ENCODE measurements around the gene PHLDA2. TPM values are rescaled to one million over a fixed set of nuclear protein-coding genes. Genes with fewer than 3 reads are reported as not detected.

Gene PHLDA2
- polyA plus RNA-seq, 2 of the 4 experiments (the other 2 are of a cell fraction) = 7.0 to 49.6 TPM

DNA sequence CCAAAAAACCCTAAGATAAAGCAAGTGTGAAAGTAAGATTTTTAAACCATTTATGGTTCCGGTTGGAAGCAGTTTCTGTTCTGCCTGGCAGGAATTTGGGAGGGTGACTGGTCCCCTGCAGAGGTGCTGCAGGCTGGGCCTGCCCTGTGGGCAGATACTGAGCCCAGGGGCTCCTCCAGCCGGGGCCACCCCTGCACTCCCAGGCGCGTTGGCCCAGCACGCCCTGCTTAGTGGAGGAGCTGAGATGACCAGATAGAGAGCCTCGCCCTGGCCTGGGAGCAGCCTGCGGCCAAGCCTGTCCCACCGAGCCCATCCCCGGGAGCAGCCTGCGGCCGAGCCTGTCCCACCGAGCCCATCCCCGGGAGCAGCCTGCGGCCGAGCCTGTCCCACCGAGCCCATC lies 8.0 kb downstream of the PHLDA2 start (continued):
- TF ChIP-seq, protein P1, sequence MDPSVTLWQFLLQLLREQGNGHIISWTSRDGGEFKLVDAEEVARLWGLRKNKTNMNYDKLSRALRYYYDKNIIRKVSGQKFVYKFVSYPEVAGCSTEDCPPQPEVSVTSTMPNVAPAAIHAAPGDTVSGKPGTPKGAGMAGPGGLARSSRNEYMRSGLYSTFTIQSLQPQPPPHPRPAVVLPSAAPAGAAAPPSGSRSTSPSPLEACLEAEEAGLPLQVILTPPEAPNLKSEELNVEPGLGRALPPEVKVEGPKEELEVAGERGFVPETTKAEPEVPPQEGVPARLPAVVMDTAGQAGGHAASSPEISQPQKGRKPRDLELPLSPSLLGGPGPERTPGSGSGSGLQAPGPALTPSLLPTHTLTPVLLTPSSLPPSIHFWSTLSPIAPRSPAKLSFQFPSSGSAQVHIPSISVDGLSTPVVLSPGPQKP (IDR thresholded peaks at IDR 0.05; ENCODE audit: low read depth, low read length) = no peak
- TF ChIP-seq NPAS2 (CRISPR knock-in tag; IDR thresholded peaks at IDR 0.05; ENCODE audit: borderline replicate concordance) (no peak), TFCP2L1 (CRISPR knock-in tag; IDR thresholded peaks at IDR 0.05) (no peak)

DNA sequence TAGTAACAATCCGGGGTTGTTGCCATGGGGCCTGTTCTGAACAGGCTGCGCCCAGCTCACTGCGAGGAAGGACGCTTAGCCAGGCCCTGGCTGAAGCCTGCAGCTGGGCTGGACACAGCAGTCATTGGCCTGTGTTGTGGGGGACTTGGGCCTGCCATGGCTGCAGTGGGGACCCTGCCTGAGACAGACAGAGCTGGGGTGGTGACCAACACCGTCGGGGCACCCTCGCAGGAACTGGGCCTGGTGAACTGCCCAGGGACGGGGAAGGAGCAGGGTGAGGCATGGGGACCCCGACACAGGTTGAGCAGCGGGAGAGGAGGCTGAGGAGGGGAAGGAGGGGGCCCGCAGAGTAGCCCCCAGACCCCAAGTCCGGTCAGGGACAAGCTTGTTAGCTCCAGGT lies 8.9 kb downstream of the PHLDA2 start:
- 83% methylated on average over 10 of the region's 12 CpGs for WGBS (ENCODE audit: missing lambda C conversion rate)
- CTCF ChIA-PET = interaction anchor here (0.8 to 9.9 kb wide), 8 partner anchors 9 to 493 kb away, joined by 3 to 52 read pairs (median 6); partner anchors contain the start of gene PHLDA2
- no peak for FAIRE-seq

DNA sequence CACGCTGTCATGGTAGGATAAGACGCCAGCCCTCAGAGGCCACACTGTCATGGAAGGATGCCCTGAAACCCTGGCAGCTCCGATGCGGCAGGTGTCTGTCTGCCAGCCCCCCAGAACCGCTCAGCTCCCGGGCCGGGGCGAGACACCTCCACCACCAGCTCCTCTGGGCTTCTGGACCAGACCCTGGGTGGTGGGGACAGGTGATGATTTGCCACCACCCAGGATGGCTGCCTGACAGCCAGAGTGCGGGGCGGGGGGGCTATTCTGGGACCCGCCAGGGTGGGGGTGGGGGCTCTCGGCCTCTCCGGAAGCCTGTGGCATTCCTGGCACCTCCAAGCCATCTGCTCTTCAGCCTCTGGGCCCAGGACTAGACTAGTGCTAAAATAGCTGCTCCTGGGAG lies 9.4 kb downstream of the PHLDA2 start:
- Histone ChIP-seq H3K27ac (no peak overlapping the region), H3K9me3 (no peaks in the 10 kb centered on the region), H3K4me2 (no peak overlapping the region), H3K4me3 (no peak overlapping the region), H3K4me1 (peaks cover 11% of the 10 kb centered on the region)
- no peak for DNase-seq (ENCODE audit: low read depth in 1 of 2, low spot score in 1 of 2)
- ChIA-PET POLR2A (interaction anchor here (0.6 to 6.7 kb wide), 2 partner anchors 9 to 520 kb away, joined by 3 to 36 read pairs; partner anchors contain the start of genes PHLDA2 and TSSC4), CTCF (interaction anchor here (1.3 to 9.9 kb wide), 6 partner anchors 10 to 492 kb away, joined by 3 to 52 read pairs (median 8); partner anchors contain the start of gene PHLDA2)
- FAIRE-seq = no peak
- 91% methylated on average over 8 of the region's 13 CpGs for WGBS (ENCODE audit: missing lambda C conversion rate)
- TF ChIP-seq JUNB (IDR thresholded peaks at IDR 0.05) (no peak), RAD21 (conservative IDR thresholded peaks at IDR 0.05 in 1 of 2, IDR thresholded peaks at IDR 0.05 in 1 of 2) (no peak), MYC (IDR thresholded peaks at IDR 0.05; ENCODE audit: borderline replicate concordance, low read length) (no peak), KDM5A (IDR thresholded peaks at IDR 0.05) (no peak), HOXA7 (CRISPR knock-in tag; IDR thresholded peaks at IDR 0.05) (no peak), HOXB5 (CRISPR knock-in tag; IDR thresholded peaks at IDR 0.05) (no peak), RARB (CRISPR knock-in tag; IDR thresholded peaks at IDR 0.05) (no peak)
- no peak for ATAC-seq

More for the DNA sequence above, 8.9 kb downstream of the PHLDA2 start:
- peaks cover 14% of the 10 kb centered on the region for H3K4me1 ChIP-seq
- no peak overlapping the region for H3K27ac ChIP-seq
- H3K9me3 ChIP-seq = no peaks in the 10 kb centered on the region
- ATAC-seq (no peak), DNase-seq (ENCODE audit: low read depth in 1 of 2, low spot score in 1 of 2) (no peak)
- TF ChIP-seq, protein P2, sequence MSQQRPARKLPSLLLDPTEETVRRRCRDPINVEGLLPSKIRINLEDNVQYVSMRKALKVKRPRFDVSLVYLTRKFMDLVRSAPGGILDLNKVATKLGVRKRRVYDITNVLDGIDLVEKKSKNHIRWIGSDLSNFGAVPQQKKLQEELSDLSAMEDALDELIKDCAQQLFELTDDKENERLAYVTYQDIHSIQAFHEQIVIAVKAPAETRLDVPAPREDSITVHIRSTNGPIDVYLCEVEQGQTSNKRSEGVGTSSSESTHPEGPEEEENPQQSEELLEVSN (IDR thresholded peaks at IDR 0.05; ENCODE audit: borderline replicate concordance, low read depth) = no peak
- TF ChIP-seq ZNF302 (CRISPR knock-in tag; IDR thresholded peaks at IDR 0.05) = no peak
- TF ChIP-seq, protein P3, sequence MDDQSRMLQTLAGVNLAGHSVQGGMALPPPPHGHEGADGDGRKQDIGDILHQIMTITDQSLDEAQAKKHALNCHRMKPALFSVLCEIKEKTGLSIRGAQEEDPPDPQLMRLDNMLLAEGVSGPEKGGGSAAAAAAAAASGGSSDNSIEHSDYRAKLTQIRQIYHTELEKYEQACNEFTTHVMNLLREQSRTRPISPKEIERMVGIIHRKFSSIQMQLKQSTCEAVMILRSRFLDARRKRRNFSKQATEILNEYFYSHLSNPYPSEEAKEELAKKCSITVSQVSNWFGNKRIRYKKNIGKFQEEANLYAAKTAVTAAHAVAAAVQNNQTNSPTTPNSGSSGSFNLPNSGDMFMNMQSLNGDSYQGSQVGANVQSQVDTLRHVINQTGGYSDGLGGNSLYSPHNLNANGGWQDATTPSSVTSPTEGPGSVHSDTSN (IDR thresholded peaks at IDR 0.05) = no peak
- TF ChIP-seq HEYL (CRISPR knock-in tag; IDR thresholded peaks at IDR 0.05) = no peak
- TF ChIP-seq, protein P4, sequence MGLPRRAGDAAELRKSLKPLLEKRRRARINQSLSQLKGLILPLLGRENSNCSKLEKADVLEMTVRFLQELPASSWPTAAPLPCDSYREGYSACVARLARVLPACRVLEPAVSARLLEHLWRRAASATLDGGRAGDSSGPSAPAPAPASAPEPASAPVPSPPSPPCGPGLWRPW (IDR thresholded peaks at IDR 0.05) = no peak
- no peak for TF ChIP-seq SMC3 (IDR thresholded peaks at IDR 0.05)
- TF ChIP-seq RARB (CRISPR knock-in tag; IDR thresholded peaks at IDR 0.05) = no peak
- TF ChIP-seq, protein P5, sequence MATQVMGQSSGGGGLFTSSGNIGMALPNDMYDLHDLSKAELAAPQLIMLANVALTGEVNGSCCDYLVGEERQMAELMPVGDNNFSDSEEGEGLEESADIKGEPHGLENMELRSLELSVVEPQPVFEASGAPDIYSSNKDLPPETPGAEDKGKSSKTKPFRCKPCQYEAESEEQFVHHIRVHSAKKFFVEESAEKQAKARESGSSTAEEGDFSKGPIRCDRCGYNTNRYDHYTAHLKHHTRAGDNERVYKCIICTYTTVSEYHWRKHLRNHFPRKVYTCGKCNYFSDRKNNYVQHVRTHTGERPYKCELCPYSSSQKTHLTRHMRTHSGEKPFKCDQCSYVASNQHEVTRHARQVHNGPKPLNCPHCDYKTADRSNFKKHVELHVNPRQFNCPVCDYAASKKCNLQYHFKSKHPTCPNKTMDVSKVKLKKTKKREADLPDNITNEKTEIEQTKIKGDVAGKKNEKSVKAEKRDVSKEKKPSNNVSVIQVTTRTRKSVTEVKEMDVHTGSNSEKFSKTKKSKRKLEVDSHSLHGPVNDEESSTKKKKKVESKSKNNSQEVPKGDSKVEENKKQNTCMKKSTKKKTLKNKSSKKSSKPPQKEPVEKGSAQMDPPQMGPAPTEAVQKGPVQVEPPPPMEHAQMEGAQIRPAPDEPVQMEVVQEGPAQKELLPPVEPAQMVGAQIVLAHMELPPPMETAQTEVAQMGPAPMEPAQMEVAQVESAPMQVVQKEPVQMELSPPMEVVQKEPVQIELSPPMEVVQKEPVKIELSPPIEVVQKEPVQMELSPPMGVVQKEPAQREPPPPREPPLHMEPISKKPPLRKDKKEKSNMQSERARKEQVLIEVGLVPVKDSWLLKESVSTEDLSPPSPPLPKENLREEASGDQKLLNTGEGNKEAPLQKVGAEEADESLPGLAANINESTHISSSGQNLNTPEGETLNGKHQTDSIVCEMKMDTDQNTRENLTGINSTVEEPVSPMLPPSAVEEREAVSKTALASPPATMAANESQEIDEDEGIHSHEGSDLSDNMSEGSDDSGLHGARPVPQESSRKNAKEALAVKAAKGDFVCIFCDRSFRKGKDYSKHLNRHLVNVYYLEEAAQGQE (IDR thresholded peaks at IDR 0.05) = no peak
- no peak for TF ChIP-seq NR3C1 (IDR thresholded peaks at IDR 0.05)
- no peak for TF ChIP-seq NPAS2 (CRISPR knock-in tag; IDR thresholded peaks at IDR 0.05; ENCODE audit: borderline replicate concordance)
- TF ChIP-seq MAFK (IDR thresholded peaks at IDR 0.05; ENCODE audit: partially characterized antibody) = no peak
- no peak for TF ChIP-seq POLR2A (IDR thresholded peaks at IDR 0.05; ENCODE audit: low read length)
- no peak for TF ChIP-seq POLR2AphosphoS2 (conservative IDR thresholded peaks at IDR 0.05; ENCODE audit: low read length)
- no peak for TF ChIP-seq FOSL2 (IDR thresholded peaks at IDR 0.05)
- TF ChIP-seq FOSL2 (CRISPR knock-in tag; IDR thresholded peaks at IDR 0.05) = no peak
- no peak for TF ChIP-seq NFE2L2 (conservative IDR thresholded peaks at IDR 0.05; ENCODE audit: low read length)
- no peak overlapping the region for H3K4me2 ChIP-seq
- no peak overlapping the region for H3K4me3 ChIP-seq
- POLR2A ChIA-PET = interaction anchor here (1.0 to 6.7 kb wide), 2 partner anchors 9 kb away, joined by 3 to 36 read pairs; partner anchors contain the start of gene PHLDA2

Data from A549 (cell line).